Astrocyte (in vitro differentiated cells and primary cell): ENCODE results near the gene PPP1R9A.

Experiments used
- CTCF ChIP-seq: IDR thresholded peaks from 2 replicates; pipeline ENCODE4 v1.5.1; 2011; ENCODE audit warnings: low read depth, mild to moderate bottlenecking, inconsistent platforms, low read length, moderate library complexity; ENCODE audit not compliant: insufficient read depth
- EZH2 ChIP-seq: IDR thresholded peaks from 2 replicates; pipeline ENCODE4 v1.6.1; 2012; ENCODE audit warnings: mild to moderate bottlenecking, low read length, inconsistent platforms; ENCODE audit not compliant: insufficient read depth

- TF ChIP-seq CTCF (no peak), EZH2 (no peak)
These were observed 36.3 kb upstream of the PPP1R9A start for GRCh38 chr7:94871132-94871531.
